BJ (cell line): Measurements from ENCODE around the gene SULF2. TPM values are rescaled to one million over a fixed set of nuclear protein-coding genes. Genes with fewer than 3 reads are reported as not detected.

Source experiments
- CTCF ChIA-PET: fragments of 350-600 bp; formaldehyde crosslinking; extraction: SDS; loops from one replicate; lab custom pipeline; 2021; ENCODE audit warnings: antibody characterized with exemption, inconsistent platforms; lab: Yijun Ruan, JAX
- POLR2A ChIA-PET: fragments of 300-600 bp; sonication (Branson Sonifier 250); formaldehyde crosslinking; extraction: SDS; loops from one replicate; lab custom pipeline; 2021; ENCODE audit warnings: antibody characterized with exemption; lab: Charles Lee
- DNase-seq: peaks from one replicate; pipeline ENCODE4 v3.0.0-alpha.2; 2011; ENCODE audit warnings: low read depth
- H3K27me3 ChIP-seq: 2 replicates; pipeline ENCODE4 v1.6.0; 2011; ENCODE audit warnings: low read length; ENCODE audit not compliant: control insufficient read depth, insufficient read depth
- H3K36me3 ChIP-seq: 2 replicates; pipeline ENCODE4 v1.5.1; 2011; ENCODE audit warnings: low read length; ENCODE audit not compliant: control insufficient read depth, insufficient read depth
- H3K4me3 ChIP-seq: 2 replicates; pipeline ENCODE4 v1.5.1; 2011; ENCODE audit warnings: low read depth, mild to moderate bottlenecking, control low read depth, low read length
- polyA plus RNA-seq: library from polyadenylated mRNA; depleted of rRNA; stranded (reverse); fragments of >200 nt; gene quantifications from 2 replicates; pipeline ENCODE4 v1.2.3, GENCODE V29; 2011
- TF ChIP-seq, protein P1 (sequence below): IDR thresholded peaks from 2 replicates; pipeline ENCODE4 v1.5.1; 2011; ENCODE audit warnings: low read depth, mild to moderate bottlenecking, control low read depth, inconsistent platforms, low read length, moderate library complexity; ENCODE audit not compliant: insufficient read depth

The SULF2 gene
- polyA plus RNA-seq, 1 experiment, result 13.2 TPM

GRCh38 chr20:47758517-47759450 lies 26.5 kb downstream of the SULF2 start:
- ChIA-PET POLR2A (no interaction called here), CTCF (no interaction called here)
- H3K27me3 ChIP-seq, result no peaks in the 10 kb centered on the region
- H3K4me3 ChIP-seq, result no peak overlapping the region
- H3K36me3 ChIP-seq, result no peaks in the 10 kb centered on the region; the same call in 1 of the 2 replicates
- no peak for DNase-seq
- TF ChIP-seq, protein P1, sequence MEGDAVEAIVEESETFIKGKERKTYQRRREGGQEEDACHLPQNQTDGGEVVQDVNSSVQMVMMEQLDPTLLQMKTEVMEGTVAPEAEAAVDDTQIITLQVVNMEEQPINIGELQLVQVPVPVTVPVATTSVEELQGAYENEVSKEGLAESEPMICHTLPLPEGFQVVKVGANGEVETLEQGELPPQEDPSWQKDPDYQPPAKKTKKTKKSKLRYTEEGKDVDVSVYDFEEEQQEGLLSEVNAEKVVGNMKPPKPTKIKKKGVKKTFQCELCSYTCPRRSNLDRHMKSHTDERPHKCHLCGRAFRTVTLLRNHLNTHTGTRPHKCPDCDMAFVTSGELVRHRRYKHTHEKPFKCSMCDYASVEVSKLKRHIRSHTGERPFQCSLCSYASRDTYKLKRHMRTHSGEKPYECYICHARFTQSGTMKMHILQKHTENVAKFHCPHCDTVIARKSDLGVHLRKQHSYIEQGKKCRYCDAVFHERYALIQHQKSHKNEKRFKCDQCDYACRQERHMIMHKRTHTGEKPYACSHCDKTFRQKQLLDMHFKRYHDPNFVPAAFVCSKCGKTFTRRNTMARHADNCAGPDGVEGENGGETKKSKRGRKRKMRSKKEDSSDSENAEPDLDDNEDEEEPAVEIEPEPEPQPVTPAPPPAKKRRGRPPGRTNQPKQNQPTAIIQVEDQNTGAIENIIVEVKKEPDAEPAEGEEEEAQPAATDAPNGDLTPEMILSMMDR, result no peak

- no peaks in the 10 kb centered on the region; the same call in 1 of the 2 replicates for H3K36me3 ChIP-seq
- H3K4me3 ChIP-seq, result no peak overlapping the region
- CTCF ChIA-PET, result no interaction called here
- TF ChIP-seq, protein P1, result no peak
- DNase-seq, result no peak
- POLR2A ChIA-PET, result no interaction called here
- H3K27me3 ChIP-seq, result no peaks in the 10 kb centered on the region
Observed at GRCh38 chr20:47757145-47758035, 27.9 kb downstream of the SULF2 start.

GRCh38 chr20:47754946-47755652 lies 30.2 kb downstream of the SULF2 start:
- H3K4me3 ChIP-seq, result no peak overlapping the region
- TF ChIP-seq, protein P1, result no peak
- no peaks in the 10 kb centered on the region; the same call in 1 of the 2 replicates for H3K36me3 ChIP-seq
- no peak for DNase-seq
- ChIA-PET POLR2A (no interaction called here), CTCF (no interaction called here)
- H3K27me3 ChIP-seq, result peaks cover 1% of the 10 kb centered on the region; the same call in 1 of the 2 replicates

DNA sequence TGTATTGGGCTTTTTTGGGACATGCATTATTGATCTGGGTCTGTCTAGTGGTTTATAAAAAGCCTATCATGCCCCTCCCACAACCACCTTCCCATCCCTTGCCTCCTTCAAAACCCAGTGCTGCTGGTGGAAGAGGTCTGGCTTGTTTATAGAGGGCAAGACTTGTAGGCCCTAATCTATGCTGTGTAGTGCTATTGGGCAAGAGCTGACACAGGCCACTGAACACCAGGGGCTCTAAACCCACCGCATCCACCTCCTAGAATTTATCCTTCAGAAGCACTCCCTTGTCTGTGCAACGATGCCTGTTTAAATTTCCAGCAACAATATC lies 30.9 kb downstream of the SULF2 start:
- Histone ChIP-seq H3K4me3 (no peak overlapping the region), H3K36me3 (no peaks in the 10 kb centered on the region; the same call in 1 of the 2 replicates), H3K27me3 (peaks cover 1% of the 10 kb centered on the region; the same call in 1 of the 2 replicates)
- POLR2A ChIA-PET, result no interaction called here
- DNase-seq, result no peak
- TF ChIP-seq, protein P1, result no peak
- CTCF ChIA-PET, result no interaction called here
